GM18511 (cell line): ENCODE measurements around the gene LIMK2.

ENCODE experiments used
- ATAC-seq: cut with Tn5 transposase; IDR thresholded peaks from one replicate; pipeline ENCODE4 v1.9.1; 2021; ENCODE audit warnings: mild to moderate bottlenecking, moderate library complexity; ENCODE audit not compliant: unreplicated experiment

The LIMK2 gene

DNA sequence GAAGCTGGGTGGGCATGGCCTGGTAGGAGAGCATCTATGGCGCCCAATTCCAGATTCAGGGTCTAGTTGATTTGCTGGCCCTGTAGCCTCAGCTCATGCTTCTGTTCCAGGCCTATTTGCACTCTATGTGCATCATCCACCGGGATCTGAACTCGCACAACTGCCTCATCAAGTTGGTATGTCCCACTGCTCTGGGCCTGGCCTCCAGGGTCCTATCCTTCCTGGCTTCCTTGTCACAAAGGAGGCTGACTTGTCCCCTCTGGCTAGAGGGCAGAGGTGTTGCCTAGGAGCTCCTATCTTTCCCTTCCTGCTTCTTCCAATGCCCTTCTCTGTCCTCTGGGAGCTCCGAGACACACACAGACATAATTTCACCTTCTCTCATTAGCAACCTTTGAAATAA is 58.9 kb downstream of the LIMK2 start:
- ATAC-seq, result no peak

DNA sequence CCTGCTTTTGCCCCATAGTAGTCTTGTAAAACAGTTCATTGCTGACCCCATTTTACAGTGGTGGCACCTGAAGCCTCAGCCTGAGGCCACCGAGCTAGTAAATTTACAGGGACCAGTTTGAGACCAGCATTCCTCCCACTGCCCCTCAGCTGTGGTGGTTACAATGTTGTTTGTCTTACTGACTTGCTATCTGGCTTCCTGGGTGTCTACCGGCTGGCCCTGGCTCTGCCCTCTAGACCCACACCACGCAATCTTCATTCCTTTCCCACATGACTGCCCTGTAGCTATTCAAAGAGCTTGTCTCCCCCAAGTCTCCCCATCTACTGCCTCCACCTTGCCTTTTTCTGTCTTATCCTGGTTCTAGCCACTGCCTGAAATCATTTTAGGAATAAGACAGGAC is 59.4 kb downstream of the LIMK2 start:
- ATAC-seq, result no peak

DNA sequence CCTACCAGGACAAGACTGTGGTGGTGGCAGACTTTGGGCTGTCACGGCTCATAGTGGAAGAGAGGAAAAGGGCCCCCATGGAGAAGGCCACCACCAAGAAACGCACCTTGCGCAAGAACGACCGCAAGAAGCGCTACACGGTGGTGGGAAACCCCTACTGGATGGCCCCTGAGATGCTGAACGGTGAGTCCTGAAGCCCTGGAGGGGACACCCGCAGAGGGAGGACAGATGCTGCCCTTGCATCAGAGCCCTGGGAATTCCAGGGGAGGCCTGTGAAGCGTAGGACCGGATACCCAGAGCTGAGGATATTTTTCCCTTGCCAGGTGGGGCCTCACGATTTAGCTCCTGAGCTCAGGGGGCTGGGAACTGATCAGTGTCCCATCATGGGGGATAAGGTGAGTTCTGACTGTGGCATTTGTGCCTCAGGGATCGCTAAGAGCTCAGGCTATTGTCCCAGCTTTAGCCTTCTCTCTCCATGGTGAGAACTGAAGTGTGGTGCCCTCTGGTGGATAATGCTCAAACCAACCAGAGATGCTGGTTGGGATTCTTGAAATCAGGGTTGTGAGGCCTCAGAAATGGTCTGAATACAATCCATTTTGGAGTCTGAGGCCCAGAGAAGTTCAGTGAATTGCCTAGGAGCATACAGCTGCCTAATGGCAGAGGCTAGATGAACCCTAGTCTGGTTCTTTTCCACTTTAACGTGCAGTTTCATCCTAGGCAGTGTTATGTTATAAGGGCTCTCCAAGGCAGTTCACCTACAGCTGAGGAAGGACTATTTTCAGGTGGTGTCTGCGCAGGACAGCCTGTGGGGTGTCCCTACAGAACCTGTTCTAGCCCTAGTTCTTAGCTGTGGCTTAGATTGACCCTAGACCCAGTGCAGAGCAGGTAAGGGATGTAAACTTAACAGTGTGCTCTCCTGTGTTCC is 60.7 kb downstream of the LIMK2 start:
- no peak for ATAC-seq

DNA sequence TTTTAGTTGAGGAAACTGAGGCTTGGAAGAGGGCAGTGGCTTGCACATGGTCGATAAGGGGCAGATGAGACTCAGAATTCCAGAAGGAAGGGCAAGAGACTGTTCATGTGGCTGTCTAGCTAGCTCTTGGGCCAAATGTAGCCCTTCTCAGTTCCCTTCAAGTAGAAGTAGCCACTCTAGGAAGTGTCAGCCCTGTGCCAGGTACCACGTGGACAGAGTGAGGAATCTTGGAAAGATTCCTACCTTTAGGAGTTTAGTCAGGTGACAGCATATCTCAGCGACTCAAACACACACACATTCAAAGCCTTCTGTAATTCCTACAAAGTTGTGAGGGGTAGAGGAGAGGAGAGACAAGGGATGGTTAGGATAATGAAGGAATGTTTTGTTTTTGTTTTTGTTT is 61.9 kb downstream of the LIMK2 start:
- ATAC-seq, result no peak

DNA sequence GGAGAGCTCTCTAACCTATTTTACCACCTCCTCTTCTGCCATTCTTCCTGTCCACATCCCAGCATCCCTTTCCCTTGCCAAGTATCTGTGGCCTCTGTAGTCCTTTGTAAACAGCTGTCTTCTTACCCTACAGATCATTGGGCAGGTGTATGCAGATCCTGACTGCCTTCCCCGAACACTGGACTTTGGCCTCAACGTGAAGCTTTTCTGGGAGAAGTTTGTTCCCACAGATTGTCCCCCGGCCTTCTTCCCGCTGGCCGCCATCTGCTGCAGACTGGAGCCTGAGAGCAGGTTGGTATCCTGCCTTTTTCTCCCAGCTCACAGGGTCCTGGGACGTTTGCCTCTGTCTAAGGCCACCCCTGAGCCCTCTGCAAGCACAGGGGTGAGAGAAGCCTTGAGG is 62.9 kb downstream of the LIMK2 start:
- ATAC-seq, result no peak

DNA sequence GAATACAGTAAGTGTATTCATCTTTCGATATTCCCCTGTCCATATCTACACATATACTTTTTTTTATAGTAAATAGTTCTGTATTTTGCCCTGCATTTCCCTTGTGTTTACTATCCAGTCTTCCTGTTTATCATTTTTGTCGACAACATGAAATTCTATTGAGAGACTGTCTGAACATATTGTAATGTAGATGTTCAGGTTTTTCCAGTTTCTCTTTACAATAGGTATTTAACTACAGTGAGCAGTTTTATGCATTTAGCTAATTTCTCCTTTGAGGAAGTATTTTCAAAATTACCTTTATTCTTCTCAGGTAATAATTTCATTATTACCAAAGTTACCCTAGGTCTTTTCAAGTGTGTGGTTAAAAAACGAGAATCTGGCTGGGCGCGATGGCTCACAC is 63.5 kb downstream of the LIMK2 start:
- ATAC-seq, result no peak

DNA sequence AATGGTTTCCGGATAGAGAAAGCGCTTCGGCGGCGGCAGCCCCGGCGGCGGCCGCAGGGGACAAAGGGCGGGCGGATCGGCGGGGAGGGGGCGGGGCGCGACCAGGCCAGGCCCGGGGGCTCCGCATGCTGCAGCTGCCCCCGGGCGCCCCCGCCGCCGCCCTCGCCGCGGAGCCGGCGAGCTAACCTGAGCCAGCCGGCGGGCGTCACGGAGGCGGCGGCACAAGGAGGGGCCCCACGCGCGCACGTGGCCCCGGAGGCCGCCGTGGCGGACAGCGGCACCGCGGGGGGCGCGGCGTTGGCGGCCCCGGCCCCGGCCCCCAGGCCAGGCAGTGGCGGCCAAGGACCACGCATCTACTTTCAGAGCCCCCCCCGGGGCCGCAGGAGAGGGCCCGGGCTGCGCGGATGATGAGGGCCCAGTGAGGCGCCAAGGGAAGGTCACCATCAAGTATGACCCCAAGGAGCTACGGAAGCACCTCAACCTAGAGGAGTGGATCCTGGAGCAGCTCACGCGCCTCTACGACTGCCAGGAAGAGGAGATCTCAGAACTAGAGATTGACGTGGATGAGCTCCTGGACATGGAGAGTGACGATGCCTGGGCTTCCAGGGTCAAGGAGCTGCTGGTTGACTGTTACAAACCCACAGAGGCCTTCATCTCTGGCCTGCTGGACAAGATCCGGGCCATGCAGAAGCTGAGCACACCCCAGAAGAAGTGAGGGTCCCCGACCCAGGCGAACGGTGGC is 64.5 kb downstream of the LIMK2 start:
- ATAC-seq, result no peak

DNA sequence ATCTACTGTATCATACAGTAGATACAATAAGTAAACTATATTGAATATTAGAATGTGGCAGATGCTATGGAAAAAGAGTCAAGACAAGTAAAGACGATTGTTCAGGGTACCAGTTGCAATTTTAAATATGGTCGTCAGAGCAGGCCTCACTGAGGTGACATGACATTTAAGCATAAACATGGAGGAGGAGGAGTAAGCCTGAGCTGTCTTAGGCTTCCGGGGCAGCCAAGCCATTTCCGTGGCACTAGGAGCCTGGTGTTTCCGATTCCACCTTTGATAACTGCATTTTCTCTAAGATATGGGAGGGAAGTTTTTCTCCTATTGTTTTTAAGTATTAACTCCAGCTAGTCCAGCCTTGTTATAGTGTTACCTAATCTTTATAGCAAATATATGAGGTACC is 65.6 kb downstream of the LIMK2 start:
- no peak for ATAC-seq

DNA sequence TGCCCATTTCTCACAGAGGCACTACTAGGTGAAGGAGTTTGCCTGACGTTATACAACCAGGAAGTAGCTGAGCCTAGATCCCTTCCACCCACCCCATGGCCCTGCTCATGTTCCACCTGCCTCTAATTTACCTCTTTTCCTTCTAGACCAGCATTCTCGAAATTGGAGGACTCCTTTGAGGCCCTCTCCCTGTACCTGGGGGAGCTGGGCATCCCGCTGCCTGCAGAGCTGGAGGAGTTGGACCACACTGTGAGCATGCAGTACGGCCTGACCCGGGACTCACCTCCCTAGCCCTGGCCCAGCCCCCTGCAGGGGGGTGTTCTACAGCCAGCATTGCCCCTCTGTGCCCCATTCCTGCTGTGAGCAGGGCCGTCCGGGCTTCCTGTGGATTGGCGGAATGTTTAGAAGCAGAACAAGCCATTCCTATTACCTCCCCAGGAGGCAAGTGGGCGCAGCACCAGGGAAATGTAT is 66.1 kb downstream of the LIMK2 start:
- no peak for ATAC-seq

DNA sequence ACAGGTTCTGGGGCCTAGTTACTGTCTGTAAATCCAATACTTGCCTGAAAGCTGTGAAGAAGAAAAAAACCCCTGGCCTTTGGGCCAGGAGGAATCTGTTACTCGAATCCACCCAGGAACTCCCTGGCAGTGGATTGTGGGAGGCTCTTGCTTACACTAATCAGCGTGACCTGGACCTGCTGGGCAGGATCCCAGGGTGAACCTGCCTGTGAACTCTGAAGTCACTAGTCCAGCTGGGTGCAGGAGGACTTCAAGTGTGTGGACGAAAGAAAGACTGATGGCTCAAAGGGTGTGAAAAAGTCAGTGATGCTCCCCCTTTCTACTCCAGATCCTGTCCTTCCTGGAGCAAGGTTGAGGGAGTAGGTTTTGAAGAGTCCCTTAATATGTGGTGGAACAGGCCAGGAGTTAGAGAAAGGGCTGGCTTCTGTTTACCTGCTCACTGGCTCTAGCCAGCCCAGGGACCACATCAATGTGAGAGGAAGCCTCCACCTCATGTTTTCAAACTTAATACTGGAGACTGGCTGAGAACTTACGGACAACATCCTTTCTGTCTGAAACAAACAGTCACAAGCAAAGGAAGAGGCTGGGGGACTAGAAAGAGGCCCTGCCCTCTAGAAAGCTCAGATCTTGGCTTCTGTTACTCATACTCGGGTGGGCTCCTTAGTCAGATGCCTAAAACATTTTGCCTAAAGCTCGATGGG is 66.7 kb downstream of the LIMK2 start:
- ATAC-seq, result no peak

DNA sequence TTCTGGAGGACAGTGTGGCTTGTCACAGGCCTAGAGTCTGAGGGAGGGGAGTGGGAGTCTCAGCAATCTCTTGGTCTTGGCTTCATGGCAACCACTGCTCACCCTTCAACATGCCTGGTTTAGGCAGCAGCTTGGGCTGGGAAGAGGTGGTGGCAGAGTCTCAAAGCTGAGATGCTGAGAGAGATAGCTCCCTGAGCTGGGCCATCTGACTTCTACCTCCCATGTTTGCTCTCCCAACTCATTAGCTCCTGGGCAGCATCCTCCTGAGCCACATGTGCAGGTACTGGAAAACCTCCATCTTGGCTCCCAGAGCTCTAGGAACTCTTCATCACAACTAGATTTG is 67.2 kb downstream of the LIMK2 start:
- no peak for ATAC-seq

DNA sequence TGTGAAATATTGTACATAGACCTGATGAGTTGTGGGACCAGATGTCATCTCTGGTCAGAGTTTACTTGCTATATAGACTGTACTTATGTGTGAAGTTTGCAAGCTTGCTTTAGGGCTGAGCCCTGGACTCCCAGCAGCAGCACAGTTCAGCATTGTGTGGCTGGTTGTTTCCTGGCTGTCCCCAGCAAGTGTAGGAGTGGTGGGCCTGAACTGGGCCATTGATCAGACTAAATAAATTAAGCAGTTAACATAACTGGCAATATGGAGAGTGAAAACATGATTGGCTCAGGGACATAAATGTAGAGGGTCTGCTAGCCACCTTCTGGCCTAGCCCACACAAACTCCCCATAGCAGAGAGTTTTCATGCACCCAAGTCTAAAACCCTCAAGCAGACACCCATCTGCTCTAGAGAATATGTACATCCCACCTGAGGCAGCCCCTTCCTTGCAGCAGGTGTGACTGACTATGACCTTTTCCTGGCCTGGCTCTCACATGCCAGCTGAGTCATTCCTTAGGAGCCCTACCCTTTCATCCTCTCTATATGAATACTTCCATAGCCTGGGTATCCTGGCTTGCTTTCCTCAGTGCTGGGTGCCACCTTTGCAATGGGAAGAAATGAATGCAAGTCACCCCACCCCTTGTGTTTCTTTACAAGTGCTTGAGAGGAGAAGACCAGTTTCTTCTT is 67.9 kb downstream of the LIMK2 start:
- ATAC-seq, result no peak

DNA sequence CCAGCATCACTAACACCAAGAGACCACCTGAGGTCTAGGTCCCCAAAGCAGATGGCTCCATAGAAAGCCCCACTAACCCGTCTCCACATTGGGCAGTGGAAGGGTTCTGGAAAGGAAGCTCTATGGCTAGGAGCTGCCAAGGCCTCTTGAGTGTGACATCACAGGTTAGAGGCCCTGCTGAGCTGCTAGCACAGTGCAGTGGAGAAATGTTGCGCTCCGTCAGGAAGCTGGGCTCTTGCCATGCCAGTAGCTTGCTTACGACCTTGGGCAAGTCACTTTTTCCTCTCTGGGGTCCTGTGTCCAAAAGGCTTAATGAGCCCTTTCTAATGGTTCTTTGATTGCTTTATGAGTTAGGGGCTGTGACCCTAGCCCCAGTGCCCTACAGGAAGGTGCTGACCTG is 69.6 kb downstream of the LIMK2 start:
- ATAC-seq, result no peak

DNA sequence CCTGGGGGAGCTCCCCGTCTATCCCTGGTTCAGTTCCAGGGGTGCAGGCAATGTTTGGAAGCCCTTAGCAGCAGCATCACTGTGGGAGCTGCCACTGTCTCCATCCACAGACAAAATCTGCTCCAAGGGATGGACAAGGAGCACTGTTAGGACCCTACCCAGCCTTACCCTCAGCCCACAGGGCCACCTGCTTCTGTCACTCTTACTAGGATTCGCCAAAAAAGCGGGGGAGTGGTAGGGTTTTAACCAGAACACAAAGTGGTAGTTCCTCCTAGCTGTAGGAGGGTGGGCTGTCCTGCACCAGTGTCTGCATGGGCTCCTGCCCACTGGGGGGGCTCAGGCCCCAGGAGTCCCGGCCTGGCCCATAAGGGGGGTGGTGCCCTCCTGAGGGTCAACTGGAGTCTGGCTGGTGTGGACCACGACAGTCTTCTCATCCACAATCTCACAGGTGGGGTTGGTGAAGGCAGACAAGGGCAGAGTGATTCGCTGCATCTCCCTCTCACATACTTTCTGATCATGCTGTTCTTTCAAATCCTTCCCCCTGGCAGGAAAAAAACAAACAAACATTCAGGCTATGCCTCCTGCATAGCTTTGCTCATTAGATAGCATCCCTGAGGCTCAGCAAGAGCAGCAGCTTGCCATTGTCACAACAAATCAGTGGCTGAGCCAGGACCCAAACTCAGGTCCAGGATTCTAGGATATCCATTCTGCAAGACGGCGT is 70.8 kb downstream of the LIMK2 start:
- ATAC-seq, result no peak

DNA sequence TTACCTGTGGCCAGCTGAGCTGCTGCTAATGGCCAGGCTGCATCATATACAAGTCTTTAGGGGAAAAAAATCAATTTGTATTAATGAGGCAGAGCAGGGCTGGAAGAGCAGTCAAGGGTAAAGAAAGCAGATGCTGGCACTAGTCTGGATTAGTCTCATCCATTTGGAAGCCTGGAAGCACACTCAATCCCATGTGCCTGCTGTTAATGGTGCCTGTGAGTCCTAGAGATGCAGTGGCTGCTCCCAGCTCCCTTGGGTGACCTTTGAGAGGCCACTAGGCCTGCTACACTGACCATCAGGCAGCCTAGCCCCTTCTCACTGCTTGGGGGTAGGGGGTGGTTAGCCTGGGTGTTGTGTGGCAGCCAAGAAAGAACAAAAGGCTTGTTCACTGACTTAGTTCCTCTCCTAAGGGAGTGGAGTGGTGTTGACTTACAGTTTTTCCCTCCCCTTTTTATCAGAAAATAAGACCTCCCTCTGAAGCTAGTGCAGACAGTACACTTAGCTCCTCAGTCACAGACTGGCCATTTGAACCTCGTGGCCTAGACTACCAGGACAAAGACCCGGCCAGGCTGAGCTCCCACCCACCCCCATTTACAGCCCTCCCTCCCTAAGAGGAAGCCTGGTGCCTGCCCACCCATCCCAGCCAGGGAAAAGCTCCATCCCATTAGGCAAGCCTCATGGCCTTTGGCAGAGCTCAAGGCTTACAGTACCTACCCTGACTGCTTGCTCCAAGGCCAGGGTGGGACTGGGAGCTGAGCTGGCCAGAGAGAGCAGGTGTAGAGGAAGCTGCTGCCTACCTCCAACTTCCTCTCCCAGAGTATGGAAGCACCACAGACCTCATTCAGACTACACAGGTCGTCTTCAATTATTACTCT is 72.4 kb downstream of the LIMK2 start:
- no peak for ATAC-seq

DNA sequence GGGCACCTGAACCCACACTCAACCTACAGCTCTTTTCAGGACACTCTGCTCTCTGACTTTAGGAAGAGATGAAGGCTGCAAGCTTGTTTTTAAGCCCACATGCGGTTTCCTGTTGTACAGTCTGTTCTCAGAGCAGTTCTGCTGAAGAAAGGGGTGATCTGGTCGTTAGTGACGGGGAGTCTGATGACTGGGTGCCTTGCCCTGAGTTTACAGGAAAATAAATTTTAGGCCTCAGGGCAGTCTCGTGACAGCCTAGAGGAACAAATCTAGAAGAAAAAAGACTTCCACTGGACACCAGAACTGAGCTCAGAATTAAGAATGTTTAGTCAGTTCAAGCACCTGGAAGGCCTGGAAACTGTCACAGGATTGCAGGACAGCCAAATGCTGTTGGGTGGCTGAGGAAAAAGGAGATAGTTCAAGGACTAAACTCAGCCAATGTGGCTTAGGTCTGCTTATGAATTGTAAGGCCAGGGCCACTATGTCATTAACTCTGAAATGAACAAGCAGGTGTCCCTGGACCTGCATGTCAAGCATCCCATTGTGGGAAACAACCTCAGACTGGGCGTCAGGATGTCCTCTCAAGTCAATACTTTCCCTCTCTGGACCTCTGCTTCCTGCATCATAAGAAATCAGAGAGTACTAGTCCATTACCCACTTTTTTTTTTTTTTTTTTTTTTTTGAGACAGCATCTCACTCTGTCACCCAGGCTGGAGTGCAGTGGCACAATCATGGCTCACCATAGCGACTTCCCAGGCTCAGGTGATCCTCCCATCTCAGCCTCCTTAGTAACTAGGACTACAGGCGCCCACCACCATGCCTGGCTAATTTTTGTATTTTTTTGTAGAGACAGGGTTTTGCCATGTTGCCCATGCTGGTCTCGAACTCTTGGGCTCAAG is 74.5 kb downstream of the LIMK2 start:
- ATAC-seq, result no peak

DNA sequence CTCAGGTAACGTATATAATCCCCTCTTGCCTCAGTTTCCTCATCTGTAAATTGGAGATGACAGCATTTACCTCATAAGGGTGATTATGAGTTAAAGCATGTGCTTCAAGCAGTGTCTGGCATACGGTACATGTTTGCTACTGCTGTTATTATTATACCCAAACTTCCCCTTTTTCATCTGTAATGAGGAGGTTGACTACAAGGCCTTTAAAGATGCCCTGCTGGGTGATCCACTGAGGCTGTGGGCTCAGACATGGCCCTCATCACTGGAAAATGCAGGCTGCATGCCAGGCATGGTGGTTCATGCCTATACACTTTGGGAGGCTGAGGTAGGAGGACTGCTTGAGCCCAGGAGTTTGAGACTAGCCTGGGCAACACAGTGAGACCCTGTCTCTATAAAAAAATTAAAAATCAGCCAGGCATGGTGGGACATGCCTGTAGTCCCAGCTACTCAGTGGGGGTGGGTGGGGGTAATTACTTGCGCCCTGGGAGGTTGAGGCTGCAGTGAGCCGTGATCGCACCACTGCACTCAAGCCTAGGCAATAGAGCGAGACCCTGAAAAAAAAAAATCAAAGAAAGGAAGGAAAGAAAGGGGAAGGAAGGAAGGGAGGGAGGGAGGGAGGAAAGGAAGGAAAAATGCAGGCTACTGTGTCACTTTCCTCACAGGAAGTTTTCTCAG is 75.9 kb downstream of the LIMK2 start:
- ATAC-seq, result no peak
